GM12801 (cell line): Measurements from ENCODE around the gene CHST3.

Experiments used
- TF ChIP-seq, protein P1 (sequence below): IDR thresholded peaks from one replicate; pipeline ENCODE4 v1.5.1; 2011; ENCODE audit warnings: control low read depth; ENCODE audit not compliant: insufficient read length; ENCODE audit errors: extremely low read depth

CHST3 gene

DNA sequence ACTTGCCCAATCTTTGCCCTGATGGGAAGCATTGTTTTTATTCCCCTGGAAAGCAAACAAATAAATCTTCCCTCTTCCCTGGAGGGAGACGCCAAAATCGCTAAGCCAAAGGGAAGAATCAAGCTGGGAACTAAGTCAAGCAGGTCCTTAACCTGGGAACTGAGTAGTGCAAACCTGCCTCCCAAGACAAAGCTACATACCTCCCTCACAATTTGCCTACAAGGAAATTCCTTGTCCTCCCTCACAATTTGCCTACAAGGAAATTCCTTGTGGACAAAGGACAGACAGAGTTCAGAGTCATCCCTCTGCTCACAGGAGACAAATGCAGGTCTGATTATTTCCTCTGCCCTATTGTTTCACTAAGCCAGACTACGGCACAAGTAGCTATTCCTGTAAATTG, 73.6 kb downstream of the CHST3 start:
- TF ChIP-seq, protein P1, sequence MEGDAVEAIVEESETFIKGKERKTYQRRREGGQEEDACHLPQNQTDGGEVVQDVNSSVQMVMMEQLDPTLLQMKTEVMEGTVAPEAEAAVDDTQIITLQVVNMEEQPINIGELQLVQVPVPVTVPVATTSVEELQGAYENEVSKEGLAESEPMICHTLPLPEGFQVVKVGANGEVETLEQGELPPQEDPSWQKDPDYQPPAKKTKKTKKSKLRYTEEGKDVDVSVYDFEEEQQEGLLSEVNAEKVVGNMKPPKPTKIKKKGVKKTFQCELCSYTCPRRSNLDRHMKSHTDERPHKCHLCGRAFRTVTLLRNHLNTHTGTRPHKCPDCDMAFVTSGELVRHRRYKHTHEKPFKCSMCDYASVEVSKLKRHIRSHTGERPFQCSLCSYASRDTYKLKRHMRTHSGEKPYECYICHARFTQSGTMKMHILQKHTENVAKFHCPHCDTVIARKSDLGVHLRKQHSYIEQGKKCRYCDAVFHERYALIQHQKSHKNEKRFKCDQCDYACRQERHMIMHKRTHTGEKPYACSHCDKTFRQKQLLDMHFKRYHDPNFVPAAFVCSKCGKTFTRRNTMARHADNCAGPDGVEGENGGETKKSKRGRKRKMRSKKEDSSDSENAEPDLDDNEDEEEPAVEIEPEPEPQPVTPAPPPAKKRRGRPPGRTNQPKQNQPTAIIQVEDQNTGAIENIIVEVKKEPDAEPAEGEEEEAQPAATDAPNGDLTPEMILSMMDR, result no peak

- TF ChIP-seq, protein P1, result no peak
These were observed 74.3 kb downstream of the CHST3 start for GRCh38 chr10:72038458-72039001.

DNA sequence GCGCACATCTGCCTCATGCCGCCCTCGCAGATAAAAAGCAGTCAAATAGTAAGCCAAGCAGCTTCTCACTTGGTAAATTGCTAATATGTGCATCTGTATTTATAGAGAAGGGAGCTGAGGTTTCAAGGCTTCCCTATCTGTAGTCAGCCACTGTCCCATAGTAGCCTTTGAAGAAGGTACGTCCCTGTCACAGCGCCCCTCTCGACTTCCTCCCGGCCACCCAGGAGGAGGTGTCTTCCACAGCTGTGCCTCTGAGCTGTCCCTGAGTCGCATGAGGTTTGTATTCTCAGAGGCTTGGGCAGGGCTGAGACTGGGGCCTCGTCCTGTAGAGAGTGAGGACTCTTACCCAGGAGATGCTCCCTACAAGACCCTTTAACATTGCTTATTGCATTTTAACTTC, 75.2 kb downstream of the CHST3 start:
- TF ChIP-seq, protein P1, result no peak

- TF ChIP-seq, protein P1, result no peak
These were observed 77.3 kb downstream of the CHST3 start for GRCh38 chr10:72041491-72041890.

DNA sequence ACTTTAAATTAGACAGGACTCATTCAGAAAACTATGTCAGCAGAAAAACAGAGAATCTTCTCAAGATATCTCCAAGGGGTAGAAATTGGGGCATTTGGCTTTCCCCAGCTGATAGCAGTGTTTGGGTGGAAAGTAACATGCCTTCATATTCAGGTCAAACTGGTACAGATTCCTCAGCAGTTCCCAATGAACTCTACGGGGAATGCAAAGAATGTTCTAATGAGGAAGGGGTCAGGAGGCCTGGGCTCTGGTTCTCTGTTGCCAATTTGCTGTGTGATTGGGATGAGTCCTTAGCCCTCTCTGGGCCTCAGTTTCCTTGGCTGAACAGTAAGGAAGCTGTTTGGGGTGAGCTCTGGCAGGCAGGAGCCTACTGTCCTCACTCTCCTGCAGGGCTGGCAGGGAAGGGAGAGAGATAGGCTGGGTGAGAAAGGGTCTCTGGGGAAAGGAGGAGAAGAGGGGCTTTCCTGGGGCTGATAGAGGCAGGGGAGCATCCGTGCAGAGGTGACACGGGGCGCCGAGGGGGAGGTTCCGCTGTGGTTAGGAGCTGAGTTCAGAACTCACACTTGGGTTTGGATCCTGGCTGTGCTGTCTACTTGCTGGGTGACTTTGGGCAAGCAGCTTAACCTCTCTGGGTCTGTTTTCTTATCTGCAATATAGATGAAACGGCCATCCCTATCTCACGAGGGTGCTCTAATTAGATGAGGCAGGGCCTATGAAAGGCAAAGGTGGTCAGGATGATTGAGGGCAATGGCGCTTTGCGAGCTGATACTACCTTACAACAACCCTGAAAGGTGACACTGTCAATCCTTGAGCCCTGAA, 79.0 kb downstream of the CHST3 start:
- TF ChIP-seq, protein P1, result no peak

DNA sequence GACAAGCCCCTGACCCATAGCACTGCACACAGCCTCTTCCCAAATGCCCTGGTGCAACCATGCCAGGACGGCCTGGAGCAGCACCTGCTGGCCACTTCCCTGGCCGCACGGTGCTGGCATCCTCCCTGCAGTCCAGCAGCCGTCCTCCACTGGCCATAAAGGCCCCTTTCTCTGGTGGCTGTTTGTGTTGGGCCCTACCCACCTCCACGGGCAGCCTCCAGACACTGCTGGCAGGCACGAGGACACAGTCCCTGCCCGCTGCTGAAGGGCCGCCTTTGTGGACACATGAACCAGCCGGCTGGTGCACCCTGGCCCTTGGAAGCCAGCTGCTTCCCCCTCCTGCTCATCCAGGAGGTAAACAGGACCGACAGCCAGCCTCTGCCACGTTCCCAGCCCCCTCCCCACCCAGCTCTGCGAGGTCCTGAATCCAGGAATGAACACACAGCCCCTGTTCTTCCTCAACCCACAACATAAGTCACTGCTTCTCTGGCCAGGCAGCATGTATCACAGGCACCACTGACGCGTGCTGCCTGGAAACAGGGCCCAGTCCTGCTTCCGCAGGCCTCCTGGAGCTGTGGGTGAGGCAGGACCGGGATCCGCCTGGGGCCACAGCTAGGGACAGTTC, 80.3 kb downstream of the CHST3 start:
- TF ChIP-seq, protein P1, result no peak

GRCh38 chr10:72045586-72045985, 81.4 kb downstream of the CHST3 start:
- TF ChIP-seq, protein P1, result no peak
